H1 (cell line): Measurements from ENCODE around the gene RHOH. TPM values are rescaled to one million over a fixed set of nuclear protein-coding genes. Genes with fewer than 3 reads are reported as not detected.

Experiments
- ASH2L ChIP-seq: fragments of 200-600, 300-600 bp; sonication (generic); IDR thresholded peaks from one replicate; pipeline ENCODE4 v1.7.1; 2017; ENCODE audit warnings: low read length
- polyA plus RNA-seq, 7 experiments: library from polyadenylated mRNA; depleted of rRNA in 3 of 7; stranded (reverse) in 5 of 7; unstranded in 2 of 7; fragments of >200 nt in 5 of 7; fragments of 200-250 nt in 2 of 7; gene quantifications; 1 replicate in 5 of 7; 2 replicates in 1 of 7; 4 replicates in 1 of 7; pipeline versions ENCODE4 v1.2.1 to v1.2.3, GENCODE V29; 2011 to 2013; ENCODE audit warnings: missing spikeins in 2 of 7, mixed read lengths in 2 of 7
- total RNA-seq: library from RNA; stranded (reverse); fragmentation: NEBNext Ultra II Directional; extraction: Animal tissue kit (Norgen Biotek cat#: 25700); gene quantifications from 2 replicates; pipeline ENCODE4 v1.2.1, GENCODE V29; 2021

RHOH gene
- total and polyA plus RNA-seq, 2 of the 8 experiments (the other 6 are each of a cell fraction or from before 2014, with no cell fraction given): 5.9 to 6.9 TPM

GRCh38 chr4:40265910-40266274 lies 69.1 kb downstream of the RHOH start (continued):
- no peak for TF ChIP-seq ASH2L
